Renal pelvis (tissue), 4 donors: ENCODE data around the gene FLVCR1. TPM values are rescaled to one million over a fixed set of nuclear protein-coding genes. Genes with fewer than 3 reads are reported as not detected.
"Not testable (repeated sequence)": the region's sequence is repeated elsewhere in the genome, so short reads cannot be mapped to it uniquely, and the experiment has no call there.

Experiments
- DNase-seq: peaks from one replicate; pipeline ENCODE4 v3.0.0-alpha.2; 2013
- polyA plus RNA-seq, 3 donors: library from polyadenylated mRNA; unstranded; fragments of 120-200 nt; gene quantifications; one replicate each; pipeline ENCODE4 v1.2.1, GENCODE V29; 2013; ENCODE audit not compliant: insufficient read length in 3 of 3

Gene FLVCR1
- polyA plus RNA-seq, 3 donors, result 15.1 to 32.3 (median 28.2) TPM

GRCh38 chr1:212853658-212854057 is 4.4 kb upstream of the FLVCR1 start:
- DNase-seq, result no peak

- DNase-seq, result no peak
Measured at GRCh38 chr1:212856755-212857154, 1.3 kb upstream of the FLVCR1 start.

- DNase-seq, result peak; percentile 34
Measured at GRCh38 chr1:212858461-212859265, 588 bp downstream of the FLVCR1 start.

GRCh38 chr1:212860713-212861581 is 2.9 kb downstream of the FLVCR1 start:
- no peak for DNase-seq

- DNase-seq, result no peak
Measured at GRCh38 chr1:212862111-212862690, 4.1 kb downstream of the FLVCR1 start.

- DNase-seq, result not testable (repeated sequence)
Measured at GRCh38 chr1:212863345-212863744, 5.3 kb downstream of the FLVCR1 start.

- no peak for DNase-seq
Measured at GRCh38 chr1:212864201-212864600, 6.1 kb downstream of the FLVCR1 start.

- DNase-seq, result no peak
Measured at GRCh38 chr1:212867192-212867591, 9.1 kb downstream of the FLVCR1 start.

- no peak for DNase-seq
Measured at GRCh38 chr1:212871976-212872375, 13.9 kb downstream of the FLVCR1 start.

GRCh38 chr1:212873518-212873917 is 15.4 kb downstream of the FLVCR1 start:
- no peak for DNase-seq

GRCh38 chr1:212878418-212878817 is 20.3 kb downstream of the FLVCR1 start:
- DNase-seq, result no peak

- no peak for DNase-seq
Measured at GRCh38 chr1:212879947-212880690, 22.0 kb downstream of the FLVCR1 start.

- DNase-seq, result no peak
Measured at GRCh38 chr1:212884592-212884991, 26.5 kb downstream of the FLVCR1 start.

GRCh38 chr1:212892108-212892507 is 34.0 kb downstream of the FLVCR1 start:
- no peak for DNase-seq

GRCh38 chr1:212899845-212900244 is 41.8 kb downstream of the FLVCR1 start:
- DNase-seq, result no peak

GRCh38 chr1:212901290-212901689 is 43.2 kb downstream of the FLVCR1 start:
- DNase-seq, result no peak

- no peak for DNase-seq
Measured at GRCh38 chr1:212902054-212902453, 44.0 kb downstream of the FLVCR1 start.

GRCh38 chr1:212903664-212904063 is 45.6 kb downstream of the FLVCR1 start:
- DNase-seq, result no peak

- not testable (repeated sequence) for DNase-seq
Measured at GRCh38 chr1:212908071-212908470, 50.0 kb downstream of the FLVCR1 start.

GRCh38 chr1:212908971-212909370 is 50.9 kb downstream of the FLVCR1 start:
- DNase-seq, result no peak

- no peak for DNase-seq
Measured at GRCh38 chr1:212909652-212910063, 51.6 kb downstream of the FLVCR1 start.

GRCh38 chr1:212910213-212910612 is 52.1 kb downstream of the FLVCR1 start:
- DNase-seq, result not testable (repeated sequence)
